Prostate gland (tissue), 2 donors: ENCODE results near the gene AKAP13.

Experiments
- CTCF ChIP-seq, 4 experiments: fragments of 200-600 bp in 2 of 4; fragments of 450-650 bp in 2 of 4; sonication (generic) in 2 of 4; IDR thresholded peaks; 1 replicate in 3 of 4; 2 replicates in 1 of 4; pipeline ENCODE4 v1.5.1; 2016 to 2019; ENCODE audit warnings: antibody characterized with exemption in 4 of 4, mild to moderate bottlenecking in 2 of 4, moderate library complexity in 2 of 4
- POLR2A ChIP-seq: fragments of 450-650 bp; IDR thresholded peaks from one replicate; pipeline ENCODE4 v1.6.1; 2016; ENCODE audit warnings: antibody characterized with exemption, mild to moderate bottlenecking

DNA sequence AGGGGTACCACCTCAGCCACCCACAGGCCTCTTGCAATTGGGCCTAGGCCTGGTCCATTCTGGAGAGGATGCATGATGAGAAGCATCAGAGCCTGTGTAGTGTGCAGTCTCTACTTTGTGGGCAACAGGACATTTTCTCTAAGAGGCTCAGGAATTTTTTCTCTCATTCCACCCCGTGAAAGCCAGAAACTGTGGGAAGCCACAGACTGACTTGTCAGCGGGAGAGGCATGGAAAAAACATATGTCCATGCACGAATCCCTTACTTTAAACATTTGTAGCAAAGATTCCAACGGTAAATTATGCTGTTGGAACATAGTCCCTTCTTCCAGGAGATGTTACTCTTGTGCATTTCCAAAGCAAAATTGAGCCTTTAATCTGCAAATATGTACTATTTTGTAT, 217.8 kb downstream of the AKAP13 start:
- TF ChIP-seq CTCF (IDR thresholded peaks at IDR 0.05) (no peak), POLR2A (no peak)
